ENCODE measurements around the gene ALDH1A2.
"Not testable (repeated sequence)": the region's sequence is repeated elsewhere in the genome, so short reads cannot be mapped to it uniquely, and the experiment has no call there.

Gene ALDH1A2

DNA sequence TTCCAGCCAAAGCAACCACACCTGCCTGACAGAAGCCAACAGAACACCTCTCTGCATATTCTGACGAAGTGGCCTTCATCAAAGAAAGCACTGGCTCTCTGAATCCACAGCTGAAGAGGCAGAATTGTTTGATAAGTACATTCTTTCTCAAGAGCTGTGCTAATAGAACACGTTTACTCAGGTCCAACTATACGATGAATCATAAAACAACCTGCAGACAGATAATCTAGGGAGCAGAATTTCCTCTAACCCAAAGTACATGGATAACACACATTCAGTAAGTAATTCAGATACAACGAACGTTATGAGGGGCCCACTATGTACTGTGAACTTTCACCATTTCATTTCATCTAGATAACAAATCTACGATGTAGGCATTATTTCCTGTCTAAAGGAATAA, 25.4 kb downstream of the ALDH1A2 start:
- no peak for DNase-seq (ENCODE audit: low read depth)

DNA sequence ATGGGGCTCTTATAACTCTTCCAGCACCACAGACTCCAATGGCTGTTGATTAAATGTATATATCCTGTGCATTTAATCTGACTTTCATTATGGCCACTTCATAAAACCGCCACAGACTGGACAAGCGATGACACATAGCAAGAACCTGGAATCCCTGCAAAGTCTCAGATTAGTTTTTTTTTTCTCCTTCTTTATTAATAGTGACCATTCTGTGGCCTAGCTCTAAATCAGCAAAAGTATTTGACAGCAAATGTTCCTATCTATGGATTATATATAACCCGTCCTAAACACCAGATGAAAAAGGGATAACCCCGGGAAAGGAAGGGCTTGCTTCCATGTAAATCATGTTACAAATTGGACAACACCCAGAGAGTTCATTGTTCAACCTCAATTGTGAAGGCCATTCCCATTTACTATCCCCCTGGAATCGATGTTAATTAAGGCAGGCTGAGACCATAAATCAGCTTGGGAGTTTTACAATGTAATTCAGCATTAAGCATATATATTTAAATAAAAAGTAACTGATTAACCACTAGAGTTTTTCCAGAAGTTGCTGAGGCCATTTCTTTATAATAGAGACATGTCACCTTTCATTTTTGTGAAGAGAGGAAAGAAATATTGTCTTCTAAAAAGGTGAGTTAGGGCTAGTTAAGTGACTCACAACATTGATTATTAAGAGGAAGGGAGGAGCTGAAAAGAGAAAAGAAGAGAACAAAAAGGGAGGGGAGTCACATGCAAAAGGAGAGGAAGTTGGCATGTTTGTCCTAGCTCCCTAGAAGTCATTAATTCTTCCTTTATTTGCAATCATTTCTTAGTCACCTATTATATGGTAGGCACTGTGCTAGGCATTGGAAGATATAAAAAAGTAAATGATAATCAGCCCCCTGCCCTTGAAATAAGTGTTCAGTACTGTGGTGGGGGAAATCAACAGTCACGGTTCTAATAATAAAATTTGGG, 26.2 kb downstream of the ALDH1A2 start:
- DNase-seq (ENCODE audit: low read depth) = no peak

DNA sequence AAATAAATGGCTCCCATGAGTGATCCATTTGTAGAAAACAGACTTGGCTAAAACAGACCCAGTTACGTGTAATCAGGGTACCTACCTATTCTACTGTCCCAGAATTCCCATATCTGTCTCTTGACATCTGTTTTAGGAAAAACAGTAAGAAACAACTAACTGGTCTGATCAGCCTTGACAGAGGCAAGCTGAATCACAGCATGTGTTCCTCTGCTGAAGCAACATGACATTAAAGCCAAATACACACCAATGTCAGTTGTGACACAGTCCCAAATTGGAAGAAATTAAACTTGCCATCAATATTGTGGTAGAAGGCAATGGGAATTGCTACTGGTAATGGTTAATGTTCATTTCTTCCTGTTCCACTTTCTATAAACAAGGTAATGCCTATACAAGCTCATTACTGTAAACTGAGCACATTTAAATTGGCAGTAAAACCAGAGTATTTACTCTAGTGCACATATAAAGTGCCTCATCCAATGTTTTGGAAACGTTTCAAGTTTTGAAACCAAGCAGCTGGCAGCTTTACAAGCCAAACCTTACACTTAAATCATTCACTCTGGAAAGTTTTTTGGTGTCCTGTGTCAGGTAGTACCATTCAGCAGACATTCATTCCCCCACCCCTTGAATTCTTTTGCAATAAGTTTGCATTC, 27.0 kb downstream of the ALDH1A2 start:
- no peak for DNase-seq (ENCODE audit: low read depth)

DNA sequence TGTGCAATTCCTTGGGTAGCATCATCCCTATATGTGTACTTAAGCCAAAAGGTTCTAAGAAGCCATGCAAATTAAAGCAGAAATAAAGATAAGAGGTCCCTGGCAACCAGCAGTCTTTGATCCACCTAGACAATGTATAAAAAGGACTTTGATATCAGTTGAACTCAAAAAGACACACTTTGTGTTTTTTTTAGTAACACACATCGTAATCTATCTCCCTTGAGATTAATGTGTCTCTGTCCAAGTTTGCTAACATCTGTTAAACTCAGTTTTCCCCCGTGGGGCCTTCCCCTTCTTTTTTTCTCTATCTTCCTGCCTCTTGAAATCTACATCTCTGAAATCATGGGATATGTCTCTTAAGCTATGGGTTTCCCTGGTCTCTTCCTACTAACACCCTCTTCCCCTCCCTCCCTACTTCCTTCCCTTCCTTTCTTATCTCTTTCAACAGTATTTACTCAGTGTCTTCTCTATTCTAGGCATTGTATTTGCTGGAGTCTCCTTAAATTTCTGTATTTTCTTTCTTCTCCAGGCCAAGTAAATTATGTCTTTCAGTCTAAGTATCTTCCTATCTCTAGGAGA, 27.7 kb downstream of the ALDH1A2 start:
- DNase-seq (ENCODE audit: low read depth) = no peak

DNA sequence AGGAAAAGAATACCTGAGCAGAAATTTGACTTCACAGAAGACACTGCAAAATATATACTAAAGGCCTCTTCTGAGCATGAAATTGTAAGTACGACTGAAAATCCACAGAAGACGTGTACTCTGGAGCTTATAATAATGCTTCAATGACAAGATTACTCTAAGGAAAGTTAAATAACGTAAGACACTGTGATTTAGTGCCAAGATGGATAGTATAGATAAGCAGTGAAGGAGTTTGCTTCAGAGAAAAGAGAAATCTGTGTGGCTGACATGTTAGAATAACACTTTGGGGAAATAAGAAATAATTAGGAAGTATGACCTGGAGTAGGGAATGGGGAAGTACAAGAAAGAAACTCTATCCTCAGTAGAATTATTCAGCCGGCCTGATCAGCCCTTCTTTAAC, 28.9 kb downstream of the ALDH1A2 start:
- no peak for DNase-seq (ENCODE audit: low read depth)

DNA sequence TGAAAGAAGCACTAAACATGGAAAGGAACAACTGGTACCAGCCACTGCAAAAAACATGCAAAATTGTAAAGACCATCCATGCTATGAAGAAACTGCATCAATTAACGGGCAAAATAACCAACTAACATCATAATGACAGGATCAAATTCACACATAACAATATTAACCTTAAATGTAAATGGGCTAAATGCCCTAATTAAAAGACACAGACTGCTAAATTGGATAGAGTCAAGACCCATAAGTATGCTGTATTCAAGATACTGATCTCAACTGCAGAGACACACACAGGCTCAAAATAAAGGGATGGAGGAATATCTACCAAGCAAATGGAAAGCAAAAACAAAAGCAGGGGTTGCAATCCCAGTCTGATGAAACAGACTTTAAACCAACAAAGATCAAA, 37.1 kb downstream of the ALDH1A2 start:
- not testable (repeated sequence) for DNase-seq (ENCODE audit: low read depth)

DNA sequence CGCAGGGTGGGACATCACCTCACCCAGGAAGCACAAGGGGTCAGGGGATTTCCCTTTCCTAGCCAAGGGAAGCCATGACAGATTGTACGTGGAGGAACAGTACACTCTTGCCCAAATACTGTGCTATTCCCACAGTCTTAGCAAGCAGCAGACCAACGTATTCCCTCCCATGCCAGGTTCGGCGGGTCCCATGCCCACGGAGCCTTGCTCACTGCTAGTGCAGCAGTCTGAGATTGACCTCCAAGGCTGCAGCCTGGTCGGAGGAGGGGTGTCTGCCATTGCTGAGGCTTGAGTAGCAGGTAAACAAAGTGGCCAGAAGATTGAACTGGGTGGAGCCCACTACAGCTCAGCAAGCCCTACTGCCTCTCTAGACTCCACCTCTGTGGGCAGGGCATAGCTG, 39.0 kb downstream of the ALDH1A2 start:
- DNase-seq (ENCODE audit: low read depth) = no peak

DNA sequence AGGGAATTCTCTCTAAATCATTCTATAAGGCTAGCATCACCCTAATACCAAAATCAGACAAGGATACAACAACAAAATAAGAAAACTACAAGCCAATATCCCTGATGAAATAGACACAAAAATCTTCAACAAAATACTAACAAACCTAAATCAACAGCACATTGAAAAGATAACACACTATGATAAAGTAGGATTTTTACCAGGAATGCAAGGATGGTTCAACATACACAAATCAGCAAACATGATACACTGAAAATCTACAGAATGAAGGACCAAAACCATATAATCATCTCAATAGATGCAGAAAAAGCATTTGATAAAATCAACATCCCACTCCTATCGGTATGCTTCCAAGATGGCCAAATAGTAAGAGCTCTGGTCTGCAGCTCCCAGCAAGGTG, 39.5 kb downstream of the ALDH1A2 start:
- no peak for DNase-seq (ENCODE audit: low read depth)

DNA sequence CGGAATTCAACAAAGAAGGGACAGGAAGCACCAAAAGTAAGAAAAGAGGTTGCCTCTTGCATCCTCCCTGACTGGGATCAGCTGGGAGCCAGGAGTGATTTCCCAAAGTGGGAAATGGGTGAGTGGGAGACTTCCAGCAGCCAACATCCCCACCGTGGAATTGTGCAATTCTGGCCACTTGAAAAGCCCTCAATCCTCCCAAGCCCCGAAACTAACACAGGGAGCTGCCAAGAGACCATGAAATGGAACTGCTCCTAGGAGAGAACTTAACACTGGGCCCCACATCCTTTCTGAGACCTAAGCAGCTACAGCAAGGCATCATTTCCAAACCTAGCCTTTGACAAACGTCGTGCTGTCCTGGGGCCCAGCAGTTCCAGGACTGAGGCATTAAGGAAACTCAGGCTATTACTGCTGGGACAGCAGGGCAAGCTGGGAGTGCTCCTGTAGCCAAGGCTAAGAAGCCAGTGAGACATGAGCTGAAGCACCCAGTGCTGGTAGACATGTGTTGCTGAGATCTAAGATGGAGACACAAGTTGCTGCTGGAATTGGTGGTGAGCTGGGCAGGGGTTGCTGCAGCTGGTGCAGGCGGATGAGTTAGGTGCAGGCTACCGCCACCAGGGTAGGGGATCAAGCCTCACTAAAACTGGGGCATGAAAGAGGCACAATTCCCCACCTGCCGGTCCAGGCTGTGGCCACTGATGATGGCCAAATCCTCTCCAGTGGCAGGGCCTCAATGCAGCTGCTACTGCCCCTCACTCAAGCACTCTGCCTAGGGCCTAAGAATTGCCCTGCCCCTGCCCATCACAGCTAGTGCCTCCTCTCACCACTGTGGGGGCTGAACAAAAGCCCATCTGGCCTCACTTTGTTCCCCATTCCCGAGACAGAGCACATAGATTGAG, 43.9 kb downstream of the ALDH1A2 start:
- DNase-seq (ENCODE audit: low read depth) = no peak

DNA sequence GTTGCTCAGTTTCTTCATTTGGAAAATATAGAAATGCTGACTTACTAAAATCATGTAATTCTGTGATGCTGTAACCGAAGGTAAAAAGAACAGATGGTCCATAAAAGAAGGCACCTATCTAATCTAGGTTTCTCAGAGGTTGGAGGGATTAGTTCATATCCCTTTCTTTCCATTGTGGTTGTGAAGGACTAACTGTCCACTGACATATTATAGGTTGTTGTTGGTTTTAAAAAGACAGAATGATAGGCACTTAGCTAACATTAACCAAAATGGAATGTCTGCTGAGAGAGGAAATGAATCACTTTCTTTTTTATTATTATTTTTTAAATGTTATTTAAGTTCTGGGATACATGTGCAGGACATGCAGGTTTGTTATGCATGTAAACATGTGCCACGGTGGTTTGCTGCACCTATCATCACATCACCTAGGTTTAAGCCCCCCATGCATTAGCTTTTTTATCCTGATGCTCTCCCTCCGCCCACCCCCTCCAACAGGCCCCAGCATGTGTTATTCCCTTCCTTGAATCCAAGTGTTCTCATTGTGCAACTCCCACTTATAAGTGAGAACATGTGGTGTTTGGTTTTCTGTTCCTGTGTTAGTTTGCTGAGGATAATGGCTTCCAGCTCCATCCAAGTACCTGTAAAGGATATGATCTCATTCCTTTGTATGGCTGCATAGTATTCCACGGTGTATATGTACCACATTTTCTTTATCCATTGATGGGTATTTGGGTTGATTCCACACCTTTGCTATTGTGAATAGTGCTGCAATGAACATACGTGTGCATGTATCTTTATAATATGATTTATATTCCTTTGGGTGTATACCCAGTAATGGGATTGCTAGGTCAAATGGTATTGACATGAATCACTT, 45.8 kb downstream of the ALDH1A2 start:
- DNase-seq (ENCODE audit: low read depth) = no peak

DNA sequence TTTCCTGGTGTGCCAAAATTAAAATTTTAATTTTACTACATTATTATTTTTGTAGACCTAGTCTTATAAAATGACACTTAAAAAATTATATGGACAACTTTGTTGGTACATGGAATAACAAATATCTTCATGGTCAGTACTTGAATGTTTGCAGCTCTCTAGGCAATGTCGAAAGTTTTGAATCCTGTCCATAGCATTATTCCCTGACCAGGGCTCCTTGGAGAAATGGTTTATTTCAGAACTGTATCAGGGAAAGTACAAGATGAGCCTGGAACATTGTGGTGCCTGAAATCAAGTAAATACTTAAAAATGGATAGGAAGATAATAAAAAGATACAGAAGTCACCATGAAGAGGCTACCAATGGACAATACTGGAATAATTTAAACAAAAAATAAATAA, 47.6 kb downstream of the ALDH1A2 start:
- no peak for DNase-seq (ENCODE audit: low read depth)

DNA sequence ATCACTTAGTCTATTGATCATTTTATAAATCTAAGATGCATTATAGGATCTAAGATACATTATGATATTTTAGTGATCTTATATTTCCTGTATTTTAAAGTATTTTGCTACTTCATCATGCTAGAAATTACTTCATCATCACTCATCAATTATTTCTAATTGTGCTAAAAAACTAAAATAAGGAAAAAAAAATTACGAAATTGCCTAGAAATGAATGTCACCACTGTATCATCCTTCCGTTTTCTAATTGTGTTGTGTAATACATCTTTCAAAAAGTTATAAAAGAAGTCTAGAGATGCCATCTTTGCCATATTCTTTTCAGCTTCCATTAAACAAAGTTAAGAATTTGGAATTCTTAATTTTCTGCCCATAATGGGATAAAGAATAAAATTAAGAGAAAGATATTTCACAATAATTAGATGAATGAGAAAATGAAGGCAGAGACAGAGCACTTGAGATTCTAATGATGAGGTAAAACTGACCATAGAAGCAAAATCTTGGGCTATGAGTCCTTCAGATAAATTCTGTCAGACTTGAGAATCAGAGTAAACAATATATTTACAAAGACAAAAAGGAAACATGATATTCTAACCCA, 48.8 kb downstream of the ALDH1A2 start:
- no peak for DNase-seq (ENCODE audit: low read depth)

DNA sequence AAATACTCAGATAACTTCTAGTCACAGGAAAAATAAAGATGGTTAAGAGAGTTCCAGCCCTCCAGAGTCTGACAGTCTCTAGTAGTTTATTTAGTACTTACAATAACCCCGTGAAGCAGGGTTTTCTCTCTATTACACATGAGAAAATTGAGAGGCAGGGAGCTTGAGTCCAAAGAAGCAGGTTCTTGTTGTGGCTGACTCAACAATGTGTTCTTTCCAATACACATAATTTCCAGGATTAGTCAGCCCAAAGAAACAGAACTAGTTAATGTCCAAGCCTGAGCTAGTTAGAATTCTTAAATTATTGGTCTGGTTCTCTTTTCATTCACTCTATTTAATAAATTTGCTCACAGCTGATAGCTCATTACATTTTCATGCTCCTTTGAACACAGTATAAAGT, 49.9 kb downstream of the ALDH1A2 start:
- DNase-seq (ENCODE audit: low read depth) = no peak

DNA sequence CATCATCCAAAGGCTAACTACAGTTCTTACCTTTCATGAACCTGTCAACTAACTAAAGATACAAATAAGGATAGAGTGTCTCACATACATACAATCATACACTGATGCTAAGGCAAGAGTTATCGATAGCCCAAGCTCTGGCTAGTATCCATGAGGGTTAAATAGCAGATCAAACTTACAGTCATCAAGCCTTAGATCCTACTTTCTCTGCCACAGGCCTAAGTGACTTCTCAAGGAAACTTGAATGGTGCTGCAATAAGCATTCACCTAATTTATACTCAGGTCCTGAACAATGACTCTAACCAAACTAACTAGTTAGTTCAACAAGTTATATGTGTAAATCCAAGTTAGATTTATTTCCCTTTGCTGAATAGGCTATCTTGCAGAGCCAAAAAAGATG, 51.0 kb downstream of the ALDH1A2 start:
- no peak for DNase-seq (ENCODE audit: low read depth)

DNA sequence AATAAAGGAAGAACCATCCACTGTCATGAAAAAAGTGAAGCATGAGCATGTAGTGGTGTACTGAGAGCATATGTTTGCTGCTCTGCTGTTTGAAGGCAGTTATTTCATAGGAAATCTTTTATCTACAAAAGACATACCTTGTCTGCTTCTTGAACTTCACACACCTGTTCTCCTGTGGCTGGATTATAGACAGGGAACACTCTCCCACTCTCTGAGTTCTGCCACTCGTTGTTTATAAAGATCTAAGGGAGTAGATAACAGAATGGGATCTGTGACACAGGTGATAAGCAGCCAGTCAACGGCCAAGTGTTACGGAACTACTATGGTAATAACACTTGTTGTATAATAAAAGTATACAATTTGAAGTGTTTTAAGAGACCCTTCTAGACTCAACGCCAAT, 51.5 kb downstream of the ALDH1A2 start:
- DNase-seq (ENCODE audit: low read depth) = no peak

DNA sequence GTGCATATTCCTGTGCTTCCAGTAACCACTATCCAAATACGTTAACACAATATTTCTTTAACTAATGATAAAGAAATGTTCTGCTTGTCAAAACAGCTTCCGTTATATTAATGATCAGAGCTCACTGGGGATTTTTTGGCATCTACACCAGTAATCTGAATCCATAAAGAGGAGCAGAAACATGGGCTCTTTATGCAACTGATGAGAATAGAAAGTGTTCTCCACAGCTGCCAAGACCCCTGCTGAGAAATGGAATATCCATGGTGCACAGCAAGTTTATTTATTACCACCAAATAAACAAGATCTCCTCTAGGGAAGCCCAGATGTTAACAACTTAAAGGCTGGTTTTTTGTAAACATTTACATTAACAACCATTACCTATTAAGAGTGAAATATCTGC, 54.5 kb downstream of the ALDH1A2 start:
- DNase-seq (ENCODE audit: low read depth) = no peak

DNA sequence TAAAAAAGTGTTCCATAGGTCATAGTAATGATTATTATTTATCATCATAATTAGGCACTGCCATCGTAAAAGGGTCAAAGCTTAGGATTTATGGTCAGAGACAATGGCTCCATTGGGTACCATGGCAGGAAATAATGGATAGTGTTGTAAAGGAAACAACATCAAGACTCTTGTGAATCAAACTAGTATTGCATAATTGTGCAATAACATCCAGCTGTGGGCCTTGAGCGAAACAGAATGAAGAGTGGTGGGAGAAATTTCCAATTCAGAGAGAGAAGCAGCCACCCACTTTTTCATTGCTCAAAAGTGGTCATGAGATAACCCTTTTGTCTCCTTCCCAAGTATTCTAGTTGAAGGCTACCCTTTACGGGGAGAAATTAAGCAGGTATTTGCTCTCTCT, 61.7 kb downstream of the ALDH1A2 start:
- no peak for DNase-seq (ENCODE audit: low read depth)

DNA sequence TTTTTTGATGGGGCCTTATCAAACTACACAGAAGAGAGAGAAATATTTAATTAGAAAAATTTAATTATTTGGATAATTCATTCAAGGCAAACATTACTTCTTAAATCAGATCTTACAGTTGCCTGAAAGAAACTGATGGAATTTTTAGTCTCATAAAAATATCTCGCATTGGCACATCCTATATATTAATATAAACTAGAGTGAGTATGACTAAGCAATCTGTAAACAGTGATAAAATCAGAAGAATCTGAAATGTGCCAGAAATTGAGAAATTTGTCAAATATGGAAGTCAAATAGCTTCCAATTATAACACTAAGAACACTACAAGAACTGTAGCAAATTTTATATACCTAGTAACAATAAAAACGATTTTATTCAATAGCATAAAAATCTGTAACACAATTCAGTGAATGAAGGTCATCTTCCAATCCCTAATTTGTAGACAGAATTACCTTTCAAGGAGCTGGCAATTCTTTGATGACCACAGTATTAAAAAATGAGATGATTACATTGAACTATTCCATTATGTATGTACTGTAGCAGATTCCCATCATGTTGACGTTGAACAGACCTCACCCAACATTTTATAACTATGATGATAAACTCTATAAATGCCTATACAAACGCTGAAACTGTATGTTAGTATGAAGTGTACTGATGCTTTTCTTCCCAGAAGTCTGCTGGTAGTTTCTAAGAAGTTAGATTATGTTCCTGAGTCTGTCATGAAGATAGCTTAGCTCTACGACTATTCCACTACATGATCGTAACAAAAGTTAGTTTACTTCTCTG, 63.0 kb downstream of the ALDH1A2 start:
- no peak for DNase-seq (ENCODE audit: low read depth)

DNA sequence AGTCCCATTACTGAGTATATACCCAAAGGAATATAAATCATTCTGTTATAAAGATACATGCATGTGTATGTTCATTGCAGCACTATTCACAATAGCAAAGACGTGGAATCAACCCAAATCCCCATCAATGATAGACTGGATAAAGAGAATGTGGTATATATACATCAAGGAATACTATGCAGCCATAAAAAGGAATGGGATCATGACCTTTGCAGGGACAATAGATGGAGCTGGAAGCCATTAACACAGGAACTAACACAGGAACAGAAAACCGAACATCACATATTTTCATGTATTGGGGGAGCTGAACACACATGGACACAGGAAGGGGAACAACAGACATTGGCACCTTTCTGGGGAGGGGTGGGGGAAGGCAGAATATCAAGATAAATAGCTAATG, 65.8 kb downstream of the ALDH1A2 start:
- not testable (repeated sequence) for DNase-seq (ENCODE audit: low read depth)

DNA sequence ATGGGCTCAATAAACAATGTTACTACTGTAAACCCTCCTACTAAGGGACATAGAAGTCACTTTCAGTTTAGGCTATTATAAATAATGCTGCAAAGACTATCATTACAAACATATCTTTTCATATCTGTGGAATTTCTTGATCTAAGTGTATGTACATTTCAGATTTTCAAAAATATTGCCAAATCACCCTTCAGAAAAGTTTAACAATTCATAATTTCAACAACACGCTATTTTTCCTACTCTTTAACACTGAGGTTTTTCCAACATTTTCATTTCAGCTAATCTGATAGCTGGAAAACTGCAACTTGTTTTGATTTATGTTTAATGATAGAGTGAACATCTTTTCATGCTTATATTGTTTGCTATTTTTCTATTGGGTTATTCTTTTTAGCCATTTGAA, 69.0 kb downstream of the ALDH1A2 start:
- DNase-seq (ENCODE audit: low read depth) = no peak
